GM12872 (cell line): ENCODE data around the gene WDR18.
A peak's percentile ranks its signal among the peaks of the same experiment; 100 is the strongest.

Experiments
- CTCF ChIP-seq: IDR thresholded peaks from 3 replicates; pipeline ENCODE4 v1.5.1; 2011; ENCODE audit warnings: low read depth, mild to moderate bottlenecking, low read length, moderate library complexity; ENCODE audit not compliant: insufficient read depth

The WDR18 gene

GRCh38 chr19:945401-946252 lies 38.5 kb upstream of the WDR18 start:
- TF ChIP-seq CTCF = no peak

- peak; percentile 39 for TF ChIP-seq CTCF
These were observed 36.9 kb upstream of the WDR18 start for GRCh38 chr19:947090-947706.

- TF ChIP-seq CTCF = no peak
These were observed 36.2 kb upstream of the WDR18 start for GRCh38 chr19:947707-948539.

- no peak for TF ChIP-seq CTCF
These were observed 35.2 kb upstream of the WDR18 start for GRCh38 chr19:948842-949496.

GRCh38 chr19:950352-951066 lies 33.6 kb upstream of the WDR18 start:
- no peak for TF ChIP-seq CTCF

- TF ChIP-seq CTCF = no peak
These were observed 32.0 kb upstream of the WDR18 start for GRCh38 chr19:952049-952679.
